Measurements from ENCODE around the gene OR9A2. TPM values are rescaled to one million over a fixed set of nuclear protein-coding genes. Genes with fewer than 3 reads are reported as not detected.
"Not testable (repeated sequence)": the region's sequence is repeated elsewhere in the genome, so short reads cannot be mapped to it uniquely, and the experiment has no call there.

OR9A2 gene
- total RNA-seq, 1 donor from 2014 or later = 0.31 TPM

GRCh38 chr7:142983825-142984224 lies 43.1 kb downstream of the OR9A2 start:
- H3K36me3 Mint-ChIP-seq (ENCODE audit: low read depth) = no peaks in the 10 kb centered on the region
- DNase-seq (no peak), ATAC-seq (ENCODE audit: low read depth) (no peak)
- H3K9me3 Mint-ChIP-seq = peaks cover 10% of the 10 kb centered on the region
- intact Hi-C loops (cut with micrococcal nuclease) = no loop called here
- CTCF ChIA-PET = no interaction called here
- H3K4me1 Mint-ChIP-seq = no peaks in the 10 kb centered on the region
- no peak overlapping the region for H3K4me3 Mint-ChIP-seq
- peaks cover 18% of the 10 kb centered on the region for H3K27me3 Mint-ChIP-seq
- H3K27ac Mint-ChIP-seq = no peak overlapping the region
- POLR2A ChIA-PET = no interaction called here
- TF ChIP-seq CTCF (IDR thresholded peaks at IDR 0.05) = no peak

- Mint-ChIP-seq H3K27me3 (peaks cover 10% of the 10 kb centered on the region), H3K9me3 (peaks cover 13% of the 10 kb centered on the region)
- CTCF ChIA-PET; POLR2A ChIA-PET; H3K4me3 Mint-ChIP-seq; ATAC-seq (ENCODE audit: low read depth); DNase-seq; H3K27ac Mint-ChIP-seq; H3K4me1 Mint-ChIP-seq; intact Hi-C loops (cut with micrococcal nuclease); H3K36me3 Mint-ChIP-seq (ENCODE audit: low read depth): not testable (repeated sequence)
Observed at GRCh38 chr7:142978402-142978801, 48.5 kb downstream of the OR9A2 start.

Other genes with a start within 250 kb of the OR9A2 start
- 20.9 and 21.4 TPM in 2 replicates for gene EPHB6, start 172.1 kb downstream of the OR9A2 start, total RNA-seq
- not detected in 2 replicates for gene TRPV6, start 141.4 kb downstream of the OR9A2 start, total RNA-seq
- gene TRPV5, start 93.4 kb downstream of the OR9A2 start, total RNA-seq = 0.11 and 0.17 TPM in 2 replicates
- gene LLCFC1, start 87.6 kb downstream of the OR9A2 start, total RNA-seq = not detected in 2 replicates
- gene KEL, start 64.8 kb downstream of the OR9A2 start, total RNA-seq = 0.37 and 1.2 TPM in 2 replicates
- gene OR6V1, start 25.2 kb upstream of the OR9A2 start, total RNA-seq = not detected in 2 replicates
- gene PIP, start 104.9 kb upstream of the OR9A2 start, total RNA-seq = not detected in 2 replicates
- gene TAS2R39, start 156.3 kb upstream of the OR9A2 start, total RNA-seq = not detected in 2 replicates
- gene TAS2R40, start 194.9 kb upstream of the OR9A2 start, total RNA-seq = not detected in 2 replicates
- 144 and 150 TPM in 2 replicates for gene GSTK1, start 236.3 kb upstream of the OR9A2 start, total RNA-seq